GM21786 (cell line): Measurements from ENCODE around the gene MARCHF2.

ENCODE experiments used
- ATAC-seq: cut with Tn5 transposase; IDR thresholded peaks from one replicate; pipeline ENCODE4 v1.9.1; 2021; ENCODE audit not compliant: unreplicated experiment

Gene MARCHF2

DNA sequence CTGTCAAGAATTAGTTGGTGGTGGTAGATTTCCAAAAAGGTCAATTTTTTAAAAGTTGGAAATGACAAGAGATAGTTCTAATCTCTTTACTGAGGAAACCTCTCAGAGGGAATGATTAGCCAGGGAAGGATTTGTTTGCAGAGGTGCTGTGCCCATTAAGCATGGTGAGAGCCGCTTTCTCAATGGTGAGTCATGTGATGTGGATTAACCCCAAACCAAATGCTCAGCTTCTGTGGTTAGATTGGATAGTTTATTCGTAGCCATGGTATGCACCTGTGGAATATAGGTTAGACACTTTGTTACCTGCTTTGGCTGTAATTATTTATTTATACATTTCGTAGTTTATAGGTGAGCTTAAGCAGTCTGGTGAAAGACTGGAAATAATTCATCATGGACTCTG, 38.8 kb downstream of the MARCHF2 start:
- no peak for ATAC-seq

GRCh38 chr19:8452446-8453123, 39.5 kb downstream of the MARCHF2 start:
- no peak for ATAC-seq

DNA sequence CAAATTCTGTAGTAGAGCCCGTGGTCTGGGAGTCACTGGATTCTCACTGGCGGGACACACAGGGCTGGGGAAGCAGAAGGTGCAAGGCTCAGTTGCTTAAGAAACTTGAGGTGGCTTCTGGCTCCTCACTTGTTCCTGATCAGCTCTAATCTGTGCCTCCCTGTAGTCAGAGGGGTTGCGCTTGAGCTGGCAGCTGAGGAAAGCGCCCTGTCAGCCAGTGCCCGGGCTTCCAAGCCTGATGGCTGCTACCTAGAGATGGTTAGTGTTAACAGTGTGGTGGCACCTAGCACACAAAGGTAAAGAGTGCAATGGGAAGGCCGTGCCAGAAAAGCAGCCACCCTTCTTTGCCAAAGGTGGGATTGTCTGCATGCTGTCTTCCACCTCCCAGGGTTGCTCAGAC, 40.5 kb downstream of the MARCHF2 start:
- no peak for ATAC-seq

DNA sequence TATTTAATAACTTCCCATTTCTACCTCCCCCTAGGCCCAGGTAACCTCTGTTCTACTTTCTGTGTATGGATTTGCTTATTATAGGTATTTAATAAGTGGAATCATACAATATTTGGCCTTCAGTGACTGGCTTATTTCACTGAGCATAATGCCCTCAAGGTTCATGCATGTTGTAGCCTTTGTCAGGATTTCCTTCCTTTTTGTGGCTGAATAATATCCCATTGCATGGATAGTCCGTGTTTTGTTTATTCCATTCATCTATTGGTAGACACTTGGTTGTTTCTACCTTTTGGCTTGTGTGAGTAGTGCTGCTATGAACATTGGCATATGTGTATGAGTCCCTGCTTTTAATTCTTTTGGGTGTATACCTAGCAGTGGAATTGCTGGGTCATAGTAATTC, 41.1 kb downstream of the MARCHF2 start:
- ATAC-seq = no peak

GRCh38 chr19:8455018-8455417, 41.9 kb downstream of the MARCHF2 start:
- no peak for ATAC-seq

- ATAC-seq = no peak
Measured at GRCh38 chr19:8456064-8456463, 43.0 kb downstream of the MARCHF2 start.

DNA sequence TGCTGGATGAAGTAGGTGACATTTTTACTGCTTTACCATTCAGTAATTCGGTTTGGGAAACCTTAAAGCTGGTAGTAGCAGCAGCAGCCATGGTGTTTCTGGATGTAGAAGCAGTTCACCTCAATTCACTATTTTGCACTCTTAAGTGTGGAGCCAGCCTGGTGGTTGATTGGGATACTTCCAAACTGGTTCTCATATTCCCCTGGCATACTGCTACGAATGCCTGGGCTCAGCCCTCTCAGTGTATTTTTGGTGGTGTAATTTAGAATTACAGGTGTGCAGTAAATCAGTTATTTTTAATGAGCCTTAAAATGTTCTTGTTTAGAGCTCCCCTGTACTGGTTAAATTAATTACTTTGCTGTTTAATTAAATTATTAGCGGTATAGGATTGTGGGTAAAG, 44.1 kb downstream of the MARCHF2 start:
- no peak for ATAC-seq

- no peak for ATAC-seq
Measured at GRCh38 chr19:8457827-8458226, 44.7 kb downstream of the MARCHF2 start.

DNA sequence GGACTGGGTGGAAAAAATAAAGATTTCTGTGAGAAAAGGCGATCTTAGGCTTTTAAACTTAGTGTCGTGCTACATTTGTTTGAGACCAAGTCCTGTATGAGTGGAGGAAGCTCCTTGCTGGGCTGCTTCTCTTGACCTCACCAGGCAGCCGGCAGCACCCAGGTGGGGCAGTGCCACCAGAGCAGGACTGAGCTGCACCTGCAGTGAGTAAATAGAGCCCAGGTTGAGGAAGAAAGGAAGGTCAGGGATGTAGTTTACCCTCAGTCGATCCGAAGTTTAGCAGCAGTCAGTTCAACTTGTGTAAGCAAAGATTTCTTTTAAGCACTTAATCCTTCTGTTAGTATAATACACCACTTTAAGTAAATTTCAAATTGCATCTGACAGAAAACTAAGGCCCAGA, 45.3 kb downstream of the MARCHF2 start:
- no peak for ATAC-seq

DNA sequence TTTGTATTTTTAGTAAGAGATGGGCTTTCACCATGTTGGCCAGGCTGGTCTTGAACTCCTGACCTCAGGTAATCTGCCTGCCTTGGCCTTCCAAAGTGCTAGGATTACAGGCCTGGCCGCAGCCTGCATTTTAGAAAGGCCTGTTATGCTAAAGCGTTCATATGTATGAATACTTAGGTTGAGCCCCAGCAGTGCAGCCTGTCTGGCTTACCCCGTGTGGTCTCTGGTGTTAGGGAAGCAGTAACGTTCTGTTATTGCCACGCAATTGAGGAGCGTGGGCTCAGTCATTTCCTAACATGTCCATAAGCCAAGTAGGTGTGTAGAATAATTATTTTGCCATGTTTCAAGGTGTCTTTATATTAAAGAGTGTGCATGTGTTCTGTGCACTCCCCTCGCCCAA, 46.0 kb downstream of the MARCHF2 start:
- no peak for ATAC-seq

- no peak for ATAC-seq
Measured at GRCh38 chr19:8459520-8460270, 46.6 kb downstream of the MARCHF2 start.

- no peak for ATAC-seq
Measured at GRCh38 chr19:8460516-8461298, 47.6 kb downstream of the MARCHF2 start.

DNA sequence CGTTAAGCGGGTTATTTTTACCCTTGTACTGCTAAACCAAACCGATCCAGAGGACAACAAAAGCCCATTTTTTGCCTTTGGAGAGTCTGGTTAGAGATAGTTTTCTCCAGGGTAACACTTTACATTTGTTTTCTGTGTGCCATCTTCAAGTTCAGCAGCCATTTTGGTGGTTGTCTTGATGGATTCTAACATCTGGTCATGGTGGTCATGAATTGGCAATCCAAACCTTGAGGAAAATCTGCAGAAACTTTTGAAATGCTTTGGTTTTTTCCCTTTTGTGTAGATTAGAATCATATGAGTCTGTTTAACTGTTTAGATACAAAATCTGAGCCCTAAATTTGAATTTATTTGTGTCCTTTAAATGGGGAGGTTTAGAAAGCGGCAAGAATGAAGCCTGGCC, 48.3 kb downstream of the MARCHF2 start:
- ATAC-seq = no peak

- ATAC-seq = no peak
Measured at GRCh38 chr19:8461891-8462290, 48.8 kb downstream of the MARCHF2 start.

DNA sequence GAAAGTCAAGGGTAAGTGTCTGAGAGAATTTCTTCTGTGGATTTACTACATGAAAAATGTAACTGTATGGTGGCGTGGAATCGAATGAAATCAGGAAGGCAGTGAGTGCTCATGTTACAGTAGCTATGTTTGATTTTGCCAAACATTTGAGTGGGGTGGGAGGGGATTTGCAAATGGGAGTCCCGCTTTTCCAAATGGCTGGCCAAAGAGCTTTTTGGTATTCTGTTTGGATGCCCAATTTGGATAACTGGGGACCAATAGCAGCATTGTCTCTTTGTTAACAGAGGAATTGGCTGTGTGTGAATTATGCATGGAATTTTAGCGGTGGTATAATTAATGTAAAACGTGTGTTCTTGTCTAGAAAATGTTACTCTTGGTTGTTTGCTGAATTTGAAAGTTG, 49.5 kb downstream of the MARCHF2 start:
- ATAC-seq = no peak

GRCh38 chr19:8463365-8463764, 50.3 kb downstream of the MARCHF2 start:
- ATAC-seq = no peak

DNA sequence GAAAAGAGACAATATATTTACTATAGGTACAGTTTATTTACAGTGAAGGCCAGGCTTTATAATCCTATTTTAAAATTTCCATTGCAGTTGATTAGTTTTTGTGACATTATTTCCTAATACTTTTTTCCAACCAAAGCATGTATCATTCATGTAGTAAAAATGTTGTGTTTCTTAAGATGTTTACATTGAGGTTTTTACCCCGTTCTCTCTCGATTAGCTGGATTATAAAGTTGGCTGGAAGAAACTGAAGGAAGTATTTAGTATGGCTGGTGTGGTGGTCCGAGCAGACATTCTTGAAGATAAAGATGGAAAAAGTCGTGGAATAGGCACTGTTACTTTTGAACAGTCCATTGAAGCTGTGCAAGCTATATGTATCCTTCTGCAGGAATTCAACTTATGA, 52.9 kb downstream of the MARCHF2 start:
- no peak for ATAC-seq

DNA sequence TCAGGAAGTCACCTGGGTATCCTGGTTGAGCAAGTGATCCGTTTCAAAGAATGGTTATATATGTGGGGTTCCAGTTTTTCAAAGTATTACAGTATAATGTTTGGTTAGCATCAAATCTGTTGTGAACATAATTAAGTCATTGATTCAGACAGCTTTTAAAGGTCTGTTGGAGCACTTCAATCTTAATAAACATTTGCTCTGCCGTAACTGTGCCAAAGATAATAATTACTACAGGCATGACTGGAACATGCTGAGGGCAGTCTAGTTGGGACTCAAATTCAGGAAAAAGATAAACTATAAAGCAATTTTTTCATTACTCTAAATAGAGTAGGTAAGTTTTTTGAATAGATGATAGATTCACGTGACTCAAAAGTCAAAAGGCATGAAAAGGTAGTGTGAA, 55.0 kb downstream of the MARCHF2 start:
- no peak for ATAC-seq

GRCh38 chr19:8468761-8469373, 55.8 kb downstream of the MARCHF2 start:
- no peak for ATAC-seq

DNA sequence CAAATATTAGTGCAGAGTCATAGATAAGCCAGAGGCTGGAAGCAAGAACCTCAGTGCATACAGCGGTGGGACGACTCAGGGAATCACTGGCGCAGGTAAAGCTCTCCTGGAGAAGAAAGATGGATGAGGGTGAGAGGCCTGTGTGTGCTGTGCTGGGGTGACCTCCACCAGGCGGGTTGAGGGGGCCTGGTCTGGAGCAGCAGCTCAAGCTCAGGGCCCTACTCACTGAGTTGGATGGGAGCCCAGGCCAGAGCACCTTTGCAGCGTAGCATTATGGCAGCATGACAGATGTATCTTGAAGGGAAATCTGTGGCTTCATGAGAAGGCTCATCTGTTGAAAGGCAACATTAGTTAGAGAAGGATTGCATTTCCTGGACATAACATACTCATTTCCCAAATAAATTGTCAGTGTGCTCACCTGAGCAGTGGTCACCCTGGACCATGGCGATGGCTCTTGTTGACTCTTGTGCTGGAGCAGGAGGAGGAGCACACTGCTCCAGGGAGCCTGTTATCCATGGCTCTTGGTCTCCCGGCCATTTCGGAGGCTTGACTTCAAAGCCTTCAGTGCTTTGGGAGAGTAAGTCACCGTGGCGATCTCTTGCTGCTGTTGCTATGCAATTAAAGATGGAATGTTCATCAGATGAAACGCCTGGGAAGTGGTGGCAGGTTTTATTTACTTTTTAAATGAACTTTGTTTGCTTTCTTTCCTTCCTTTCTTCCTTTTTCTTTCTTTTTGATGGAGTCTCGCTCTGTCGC, 56.7 kb downstream of the MARCHF2 start:
- no peak for ATAC-seq
